HG03575 (cell line): ENCODE measurements around the gene TRDN.
"Not testable (repeated sequence)": the region's sequence is repeated elsewhere in the genome, so short reads cannot be mapped to it uniquely, and the experiment has no call there.

Experiments used
- ATAC-seq: cut with Tn5 transposase; IDR thresholded peaks from one replicate; pipeline ENCODE4 v1.9.1; 2021; ENCODE audit not compliant: unreplicated experiment, insufficient number of reproducible peaks, low FRiP score; ENCODE audit errors: extremely low read depth

TRDN gene

DNA sequence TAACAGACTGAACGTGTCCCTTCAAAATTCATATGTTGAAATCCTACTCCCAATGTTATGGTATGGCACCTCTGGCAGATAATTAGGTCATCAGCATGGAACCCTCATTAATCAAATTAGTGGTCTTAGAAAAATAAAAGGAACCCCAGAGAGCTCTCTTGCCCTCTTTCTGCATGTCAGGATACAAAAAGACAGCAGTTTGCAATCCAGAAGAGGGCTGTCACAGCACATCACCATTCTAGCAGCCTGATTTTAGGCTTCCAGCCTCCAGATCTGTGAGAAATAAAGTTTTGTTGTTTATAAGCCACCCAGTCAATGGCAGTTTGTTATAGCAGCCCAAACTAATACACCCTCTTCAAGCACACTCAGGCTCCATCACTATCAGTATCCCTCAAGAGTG, 292.9 kb downstream of the TRDN start:
- ATAC-seq, result no peak

DNA sequence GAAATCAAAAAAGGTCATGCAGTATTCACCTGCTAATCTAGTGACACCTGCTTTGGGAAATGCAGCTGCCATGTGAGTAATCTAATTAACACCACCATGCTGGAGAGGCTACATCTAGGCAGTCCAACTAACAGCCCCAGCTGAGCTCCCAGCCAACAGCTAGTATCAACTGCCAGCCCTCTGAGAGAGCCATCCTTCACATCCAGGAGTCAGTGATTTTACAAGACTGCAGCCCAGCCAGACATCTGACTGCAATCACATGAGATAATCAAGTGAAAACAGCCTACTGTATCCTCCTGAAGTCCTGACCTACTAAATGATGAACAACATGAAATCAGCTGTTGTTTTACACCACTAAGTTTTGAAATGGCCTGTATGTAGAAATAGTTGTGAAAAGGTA, 298.4 kb downstream of the TRDN start:
- no peak for ATAC-seq

DNA sequence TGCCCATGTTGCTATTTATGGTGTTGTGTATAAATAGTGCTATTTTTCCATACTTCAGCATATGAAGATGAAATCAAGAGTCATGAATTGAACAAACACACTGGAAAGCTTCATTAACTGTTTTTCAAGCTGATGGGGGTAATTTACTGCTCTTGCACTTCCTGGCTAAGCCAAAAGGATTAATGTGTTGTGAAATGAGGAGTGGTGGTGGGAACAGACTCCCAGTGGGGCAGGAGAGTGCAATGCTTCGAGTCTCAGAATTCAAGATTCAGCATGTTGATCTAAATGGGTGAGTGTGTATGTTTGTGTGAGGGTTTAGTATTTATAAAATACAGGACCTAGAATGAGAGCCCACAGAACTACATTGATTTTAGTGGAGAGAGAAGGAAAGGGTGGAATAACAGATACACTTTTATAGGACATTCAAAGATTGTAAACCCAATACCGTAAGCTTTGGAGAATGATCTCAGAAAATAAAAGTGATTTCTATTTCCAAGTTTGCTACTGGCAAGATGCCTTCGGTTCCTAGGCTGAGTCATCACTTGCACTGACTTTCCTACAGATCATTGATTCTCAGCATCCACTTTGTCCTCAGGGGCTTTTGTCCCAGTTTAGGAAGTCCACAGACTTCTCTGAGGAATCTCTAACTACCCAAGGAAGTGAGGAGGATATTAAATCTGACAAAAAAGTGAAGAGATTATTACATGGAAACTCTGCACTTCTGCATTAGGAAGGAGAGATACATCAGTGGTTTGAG, 303.6 kb downstream of the TRDN start:
- ATAC-seq, result no peak

DNA sequence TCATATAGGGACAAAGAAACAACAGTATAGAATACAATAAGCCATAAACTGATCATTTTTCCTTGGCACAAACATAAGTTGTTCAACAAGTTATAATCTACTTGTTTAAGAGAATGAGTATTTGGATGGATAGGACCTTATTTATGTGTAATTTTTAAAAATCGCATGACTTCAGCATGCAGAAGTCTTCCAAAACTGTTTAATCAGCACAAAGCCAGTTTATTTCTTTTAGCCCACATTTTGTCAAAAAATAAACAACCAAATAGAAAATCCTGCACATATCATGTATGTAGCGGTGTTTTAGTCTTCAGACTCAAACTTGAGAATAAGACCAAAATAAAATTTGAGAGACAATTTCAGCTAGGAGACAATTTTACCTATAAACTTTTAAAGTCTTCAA, 304.7 kb downstream of the TRDN start:
- no peak for ATAC-seq

DNA sequence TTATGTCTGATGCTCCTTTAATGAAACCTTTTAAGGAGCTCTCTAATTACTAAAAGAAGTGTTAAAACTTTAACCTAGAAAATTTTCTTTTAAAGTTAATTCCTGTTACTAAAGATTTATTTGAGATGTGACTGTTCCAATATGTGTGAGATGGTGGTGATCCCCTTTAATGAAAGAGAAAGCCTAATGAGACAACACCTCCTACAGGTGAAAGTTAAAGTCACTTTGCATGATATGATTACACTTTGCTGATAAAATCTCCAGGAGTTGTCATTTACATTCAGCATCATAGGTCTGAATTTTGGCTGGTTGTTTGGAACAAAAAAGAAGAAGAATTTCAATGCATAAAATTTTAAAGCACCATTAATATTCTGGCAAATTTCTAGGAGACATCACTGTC, 307.4 kb downstream of the TRDN start:
- no peak for ATAC-seq

DNA sequence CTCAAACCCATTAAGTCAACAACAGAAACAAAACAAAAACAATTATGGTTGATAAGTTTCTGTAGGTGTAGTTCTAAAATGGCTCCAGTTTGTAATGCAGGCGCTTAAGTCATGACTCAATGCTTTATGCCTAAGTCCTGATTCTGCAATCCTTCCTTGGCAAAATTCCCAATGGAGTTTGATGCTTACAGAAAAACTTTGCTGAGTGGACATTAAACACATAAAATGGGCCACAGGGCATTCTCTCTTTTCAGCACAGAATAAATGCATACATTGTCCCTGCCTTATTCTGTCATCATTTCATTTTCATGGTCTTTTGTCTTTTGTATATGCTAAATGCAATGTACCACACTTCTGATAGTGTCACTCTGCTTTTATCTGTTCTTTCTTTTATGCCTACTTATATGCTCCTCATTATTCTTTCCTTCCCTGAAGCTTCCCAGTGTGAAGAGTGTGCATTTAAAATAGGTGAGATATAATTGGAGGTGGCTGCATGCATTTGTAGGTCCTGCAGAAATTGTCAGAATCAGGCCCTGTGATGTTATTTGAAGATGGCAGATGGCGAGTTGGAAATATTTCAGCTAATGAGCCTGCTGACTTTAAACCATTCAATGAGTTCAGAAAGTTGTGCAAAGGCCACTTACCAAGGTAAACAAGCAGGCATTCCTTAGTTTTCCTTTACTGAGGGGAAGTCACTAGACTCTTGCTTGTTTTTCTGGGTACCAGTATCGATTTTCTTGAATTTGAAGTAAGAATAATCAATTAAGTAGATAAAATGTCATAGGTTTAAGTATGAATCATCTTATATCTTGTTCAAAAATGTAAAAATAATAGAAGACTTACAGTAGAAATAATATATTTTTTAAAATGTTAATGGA, 313.1 kb downstream of the TRDN start:
- no peak for ATAC-seq

DNA sequence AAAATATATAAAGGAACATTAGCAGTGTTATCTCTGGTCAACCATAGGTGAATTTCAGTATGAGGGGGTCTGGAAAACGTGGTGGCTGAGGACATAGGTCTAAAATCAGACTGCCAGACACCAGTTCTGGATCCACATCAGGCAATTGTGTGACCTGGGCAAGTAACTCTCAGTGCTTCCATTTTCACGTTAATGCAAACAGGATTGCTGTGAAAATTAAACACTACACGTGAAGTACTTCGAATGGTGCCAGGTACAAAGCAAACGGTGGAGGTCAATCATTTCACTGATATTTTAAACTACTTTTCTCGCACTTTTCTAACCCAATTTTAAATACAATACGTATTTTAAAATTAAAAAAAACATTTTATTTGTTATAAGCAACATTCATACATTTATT, 315.7 kb downstream of the TRDN start:
- ATAC-seq, result no peak

DNA sequence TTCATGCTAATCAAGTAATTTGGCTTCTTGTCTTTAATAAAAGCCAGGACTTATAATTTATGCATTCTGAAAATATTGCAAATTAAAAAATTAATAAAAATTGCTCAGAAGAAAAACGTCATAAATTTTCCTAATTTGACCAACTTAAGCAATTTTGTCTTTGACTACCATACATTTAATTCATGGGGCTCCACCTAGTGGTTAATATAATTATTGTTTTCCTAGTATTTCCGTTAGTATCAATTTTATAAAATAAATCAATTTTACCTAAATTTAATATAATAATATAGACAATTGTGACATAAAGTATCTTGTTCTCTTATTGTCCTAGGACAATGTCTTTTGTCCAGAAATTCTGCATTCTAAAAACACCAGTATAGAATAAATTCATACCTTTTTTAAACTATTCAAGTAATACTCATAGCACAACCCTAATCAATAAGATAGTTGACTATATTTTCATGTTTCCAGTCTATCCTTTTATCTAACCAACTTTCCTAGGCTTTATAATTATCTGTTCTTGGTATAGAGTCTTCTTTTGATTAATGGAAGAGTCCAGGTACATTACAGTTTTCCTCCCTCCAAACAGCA, 319.9 kb downstream of the TRDN start:
- ATAC-seq, result no peak

DNA sequence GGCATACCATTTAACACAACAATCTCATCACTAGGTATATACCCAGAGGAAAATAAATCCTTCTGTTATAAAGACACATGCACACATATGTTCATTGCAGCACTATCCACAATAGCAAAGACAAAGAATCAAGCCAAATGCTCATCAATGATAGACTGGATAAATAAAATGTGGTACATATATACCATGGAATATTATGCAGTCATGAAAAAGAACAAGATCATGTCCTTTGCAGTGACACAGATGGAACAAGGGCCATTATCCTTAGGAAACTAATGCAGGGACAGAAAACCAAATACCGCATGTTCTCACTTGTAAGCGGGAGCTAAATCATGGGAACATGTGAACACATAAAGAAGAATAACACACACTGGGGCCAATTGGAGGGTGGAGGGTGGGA, 322.3 kb downstream of the TRDN start:
- ATAC-seq, result not testable (repeated sequence)

DNA sequence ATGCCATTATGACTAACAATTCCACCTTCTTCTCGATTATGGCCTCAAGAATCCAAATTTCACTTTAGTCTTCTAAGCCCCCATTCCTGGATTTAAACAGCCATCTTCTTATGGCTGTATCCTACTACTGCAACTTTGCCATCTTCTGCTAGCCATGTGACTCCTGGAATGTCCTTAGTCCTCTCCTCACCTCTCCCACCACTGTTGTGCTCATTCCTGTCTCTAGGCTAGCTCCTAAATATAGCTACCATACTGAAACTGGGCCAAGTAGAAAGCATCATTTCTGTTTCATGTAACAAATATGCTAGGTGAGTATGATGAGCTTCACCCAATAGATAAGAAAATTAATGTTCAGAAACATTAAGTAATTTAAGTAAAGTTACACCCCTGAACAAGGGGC, 327.6 kb downstream of the TRDN start:
- ATAC-seq, result no peak

DNA sequence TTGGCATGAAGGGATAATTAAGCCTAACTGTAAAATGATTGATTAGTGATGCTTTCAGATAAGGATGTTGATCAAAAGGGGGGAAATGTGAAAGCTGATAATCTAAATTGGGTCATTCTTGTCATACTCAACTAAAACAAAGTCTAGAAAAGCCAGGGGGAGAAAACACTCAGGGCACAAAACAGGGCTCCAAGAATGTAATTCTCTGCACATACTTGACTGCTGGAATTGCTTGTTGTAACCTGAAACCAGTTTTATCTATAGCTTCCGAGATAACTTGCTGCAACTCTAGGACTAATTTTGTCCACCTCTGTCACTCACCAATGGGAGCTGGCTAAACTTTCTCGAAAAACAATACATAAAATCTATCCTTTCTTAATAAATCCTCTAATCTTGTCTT, 330.4 kb downstream of the TRDN start:
- ATAC-seq, result no peak

DNA sequence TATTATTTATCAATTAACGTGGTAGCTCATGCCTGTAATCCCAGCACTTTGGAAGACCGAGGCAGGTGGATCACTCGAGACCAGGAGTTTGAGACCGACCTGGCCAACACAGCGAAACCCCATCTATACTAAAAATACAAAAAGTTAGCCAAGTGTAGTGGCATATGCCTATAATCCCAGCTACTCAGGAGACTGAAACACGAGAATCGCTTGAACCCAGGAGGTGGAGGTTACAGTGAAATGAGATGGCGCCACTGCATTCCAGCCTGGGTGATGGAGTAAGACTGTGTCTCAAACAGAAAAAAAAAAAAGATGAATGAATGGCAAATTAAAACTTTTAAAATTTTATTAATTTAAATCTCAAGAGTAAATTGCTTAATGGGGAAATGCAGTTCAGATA, 341.1 kb downstream of the TRDN start:
- ATAC-seq, result no peak

DNA sequence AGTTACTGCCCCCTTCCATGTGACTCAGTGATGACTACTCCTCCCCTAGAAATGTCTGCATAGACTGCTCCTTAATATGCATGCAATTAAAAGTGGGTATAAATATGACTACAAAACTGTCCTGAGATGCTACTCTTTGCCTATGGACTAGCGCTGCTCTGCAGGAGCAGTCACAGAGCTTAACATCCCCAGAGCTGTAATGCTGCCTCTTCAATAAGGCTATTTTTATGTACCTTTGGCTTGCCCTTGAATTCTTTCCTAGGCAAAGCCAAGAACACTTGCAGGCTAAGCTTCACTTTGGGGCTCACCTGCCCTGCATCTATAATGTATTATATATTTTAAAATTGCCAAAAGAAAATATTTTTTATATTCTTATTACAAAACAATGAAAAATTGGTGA, 341.6 kb downstream of the TRDN start:
- no peak for ATAC-seq

DNA sequence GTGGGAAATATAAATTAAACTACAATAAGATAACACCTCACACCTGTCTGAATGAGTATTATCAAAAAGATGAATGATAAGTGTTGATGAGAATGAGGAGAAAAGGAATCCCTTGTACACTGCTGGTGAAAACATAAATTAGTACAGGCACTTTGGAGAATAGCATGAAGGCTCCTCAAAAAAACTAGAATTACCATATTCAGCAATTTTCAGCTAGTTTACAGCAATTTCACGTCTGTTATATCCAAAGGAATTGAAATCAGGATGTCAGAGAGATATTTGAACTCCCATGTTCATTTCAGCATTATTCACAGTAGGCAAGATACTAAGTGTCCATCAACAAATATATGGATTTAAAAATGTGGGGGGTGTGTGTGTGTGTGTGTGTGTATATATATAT, 348.1 kb downstream of the TRDN start:
- no peak for ATAC-seq

DNA sequence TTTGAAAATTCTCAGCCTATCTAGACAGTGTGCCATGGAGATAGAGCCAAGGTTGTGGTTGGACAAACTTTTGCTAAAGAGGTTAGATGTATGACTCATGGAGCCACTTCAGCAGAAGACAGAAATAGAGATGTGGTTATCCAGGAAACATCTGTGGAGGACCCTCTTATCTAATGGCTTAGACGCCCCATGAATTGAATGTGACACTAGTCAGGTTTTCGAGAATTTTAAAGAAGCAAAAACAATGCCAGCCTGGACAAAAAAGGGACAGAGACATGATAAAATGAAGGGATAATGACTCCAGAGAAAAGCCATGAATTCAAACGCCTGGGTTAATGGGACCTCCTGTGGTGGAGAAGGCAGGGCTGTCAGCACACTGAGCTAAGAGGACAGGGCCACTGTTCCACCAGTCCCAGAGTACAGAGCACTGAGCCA, 360.2 kb downstream of the TRDN start:
- ATAC-seq, result no peak

DNA sequence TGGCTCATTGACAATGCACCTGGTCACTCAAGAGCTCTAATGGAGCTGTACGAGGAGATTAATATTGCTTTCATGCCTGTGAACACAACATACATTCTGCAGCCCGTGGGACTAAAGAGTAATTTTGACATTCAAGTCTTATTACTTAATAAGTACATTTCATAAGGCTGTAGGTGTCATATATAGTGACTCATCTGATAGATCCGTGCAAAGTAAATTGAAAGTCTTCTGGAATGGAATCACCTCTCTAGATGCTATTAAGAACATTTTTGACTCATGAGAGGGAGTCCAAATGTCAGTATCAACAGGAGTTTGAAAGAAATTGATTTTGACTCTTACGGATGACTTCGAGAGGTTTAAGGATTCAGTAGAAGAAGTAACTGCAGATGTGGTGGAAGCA, 372.8 kb downstream of the TRDN start:
- no peak for ATAC-seq

DNA sequence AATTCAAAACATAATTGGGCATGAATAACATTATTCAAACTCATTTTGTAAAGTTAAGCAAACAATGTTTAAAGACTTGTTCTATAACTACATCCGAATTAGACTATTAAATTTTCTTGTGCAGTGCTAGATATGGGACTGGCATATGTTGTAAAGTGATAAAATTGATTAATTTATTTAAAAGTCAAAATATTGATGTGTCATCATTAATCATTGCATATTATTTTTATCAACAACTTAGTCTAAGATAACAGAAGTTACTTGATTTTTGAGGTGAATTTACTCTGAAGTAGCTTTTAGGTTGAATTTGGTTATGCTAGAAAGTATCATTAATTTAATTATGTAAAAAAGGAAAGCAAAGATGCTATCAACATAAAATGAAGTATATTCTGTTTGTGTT, 396.1 kb downstream of the TRDN start:
- no peak for ATAC-seq

DNA sequence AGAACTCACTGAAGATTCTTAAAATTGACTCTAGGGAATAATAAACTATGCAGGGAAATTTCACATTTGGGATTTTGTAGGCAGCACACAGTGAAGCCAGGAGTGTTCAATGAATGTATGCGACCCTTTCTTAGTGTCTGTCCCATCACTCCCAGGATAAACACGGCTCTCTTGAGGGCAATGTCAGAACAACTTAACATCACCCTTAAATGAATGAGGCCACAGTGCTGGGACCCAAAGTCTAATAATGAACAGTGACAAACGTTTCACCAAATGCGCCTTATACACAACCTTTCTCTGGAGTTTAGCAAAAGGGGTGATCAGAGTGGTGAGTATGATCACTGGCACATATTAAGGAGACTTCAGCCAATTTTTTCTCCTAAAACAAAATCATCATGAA, 403.4 kb downstream of the TRDN start:
- no peak for ATAC-seq

DNA sequence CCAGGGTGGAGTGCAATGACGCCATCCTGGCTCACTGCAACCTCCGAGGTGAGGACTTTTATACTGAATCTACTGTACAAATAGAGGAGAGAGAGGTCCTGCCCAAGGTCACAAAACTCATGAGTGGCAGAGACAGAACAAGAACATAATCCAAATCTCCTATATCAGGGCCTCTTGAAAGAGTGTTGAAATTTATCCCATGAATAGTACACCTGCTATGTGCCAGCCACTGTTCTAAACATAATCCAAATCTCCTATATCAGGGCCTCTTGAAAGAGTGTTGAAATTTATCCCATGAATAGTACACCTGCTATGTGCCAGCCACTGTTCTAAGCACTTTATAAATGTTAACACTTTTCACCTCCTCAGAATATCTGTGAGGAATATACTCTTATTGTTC, 409.0 kb downstream of the TRDN start:
- not testable (repeated sequence) for ATAC-seq

DNA sequence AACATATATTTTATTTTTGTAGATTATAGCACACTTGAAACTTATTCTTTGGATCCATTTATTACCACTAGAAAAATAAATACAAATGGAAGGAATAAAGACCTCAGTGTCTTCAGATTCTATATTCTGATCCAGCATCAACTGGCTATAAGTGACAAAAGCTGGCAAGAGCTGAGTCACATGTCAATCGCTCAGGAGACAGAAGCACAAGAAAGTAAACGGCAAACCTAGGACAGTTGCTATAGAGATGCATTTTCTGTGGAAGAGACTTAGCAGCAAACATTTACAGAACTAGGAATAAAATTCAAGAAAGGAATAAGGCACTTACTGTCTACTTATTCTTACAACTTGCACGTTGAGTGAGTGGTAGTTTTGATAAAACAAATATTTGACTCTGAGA, 410.4 kb downstream of the TRDN start:
- no peak for ATAC-seq
